SK-N-MC (cell line): Measurements from ENCODE around the gene CCDC15.

Experiments
- DNase-seq: peaks from one replicate; pipeline ENCODE4 v3.0.0-alpha.2; 2011; ENCODE audit warnings: low read depth, low spot score
- H3K27ac ChIP-seq: fragments of 200-600 bp; sonication (generic); 2 replicates; pipeline ENCODE4 v1.5.1; 2016; ENCODE audit warnings: mixed run types
- H3K36me3 ChIP-seq: fragments of 200-600 bp; sonication (generic); 2 replicates; pipeline ENCODE4 v1.6.1; 2017; ENCODE audit warnings: antibody characterized with exemption, low read length, mixed read lengths; ENCODE audit not compliant: insufficient read depth
- H3K4me3 ChIP-seq: fragments of 200-600 bp; sonication (generic); 2 replicates; pipeline ENCODE4 v1.5.1; 2016
- H3K9ac ChIP-seq: fragments of 200-600 bp; sonication (generic); 2 replicates; pipeline ENCODE4 v1.8.0; 2017; ENCODE audit warnings: mixed run types, mixed read lengths; ENCODE audit not compliant: insufficient read length
- H3K9me3 ChIP-seq: fragments of 200-600 bp; sonication (generic); 2 replicates; pipeline ENCODE4 v1.6.1; 2017; ENCODE audit warnings: low read depth, mild to moderate bottlenecking, antibody characterized with exemption, low read length, moderate library complexity, mixed read lengths
- EZH2 ChIP-seq: fragments of 200-600 bp; sonication (generic); IDR thresholded peaks from one replicate; pipeline ENCODE4 v1.6.1; 2017; ENCODE audit warnings: antibody characterized with exemption
- FOXP2 ChIP-seq: optimal IDR thresholded peaks from 2 replicates; pipeline ENCODE3; 2011; ENCODE audit warnings: mild to moderate bottlenecking, moderate library complexity; ENCODE audit not compliant: insufficient read depth; ENCODE audit errors: extremely low read length, control extremely low read depth
- POLR2AphosphoS5 ChIP-seq: IDR thresholded peaks from 2 replicates; pipeline ENCODE4 v1.6.1; 2012; ENCODE audit warnings: mild to moderate bottlenecking, low read depth, low read length, borderline replicate concordance

The CCDC15 gene

DNA sequence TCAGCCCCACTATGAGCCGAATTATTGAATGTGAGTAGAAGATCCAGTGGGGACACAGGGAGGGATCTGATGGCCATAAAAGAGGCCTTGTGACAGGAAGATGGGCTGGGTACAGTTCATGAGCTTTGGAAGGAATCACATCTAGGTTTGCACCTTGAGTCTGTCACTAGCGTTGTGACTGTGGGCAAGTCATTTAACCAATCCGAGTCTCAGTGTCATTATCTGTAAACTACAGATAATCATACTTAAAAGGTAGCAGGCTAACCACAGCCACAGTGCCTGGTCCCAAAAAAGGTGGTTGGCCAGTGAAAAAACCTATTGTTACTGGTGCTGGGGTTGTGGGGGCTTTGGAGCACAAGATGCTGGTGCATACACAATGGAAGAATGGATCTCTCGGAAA lies 31.2 kb upstream of the CCDC15 start:
- TF ChIP-seq POLR2AphosphoS5, result no peak
- no peak for TF ChIP-seq EZH2
- TF ChIP-seq FOXP2, result no peak

DNA sequence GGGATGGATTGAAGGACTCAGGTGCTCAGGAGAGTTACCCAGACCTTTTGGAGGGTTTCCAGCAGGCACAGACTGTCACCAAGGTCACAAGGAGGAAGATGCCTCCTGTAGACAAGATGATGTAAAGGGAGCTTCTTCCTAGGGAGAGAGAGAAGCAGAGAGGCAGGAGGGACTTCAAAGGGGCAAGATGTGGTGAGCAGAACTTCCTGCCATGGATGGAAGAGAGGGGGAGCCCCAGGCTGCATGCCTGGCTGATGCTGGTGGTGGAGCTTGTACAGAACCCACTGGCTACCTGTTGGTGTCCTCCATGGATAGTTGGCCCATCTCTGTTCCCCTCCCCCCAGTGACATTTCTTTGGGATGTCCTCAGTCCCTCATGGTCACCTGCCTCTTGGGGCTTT lies 30.7 kb upstream of the CCDC15 start:
- Histone ChIP-seq H3K9ac (no peak overlapping the region), H3K27ac (no peak overlapping the region), H3K36me3 (no peaks in the 10 kb centered on the region), H3K9me3 (no peaks in the 10 kb centered on the region), H3K4me3 (no peak overlapping the region)
- no peak for TF ChIP-seq EZH2
- no peak for TF ChIP-seq POLR2AphosphoS5
- no peak for TF ChIP-seq FOXP2
- no peak for DNase-seq

More for the DNA sequence above, 31.2 kb upstream of the CCDC15 start:
- H3K27ac ChIP-seq, result no peak overlapping the region
- no peaks in the 10 kb centered on the region for H3K36me3 ChIP-seq
- no peak overlapping the region for H3K4me3 ChIP-seq
- H3K9me3 ChIP-seq, result no peaks in the 10 kb centered on the region
- DNase-seq, result no peak
- no peak overlapping the region for H3K9ac ChIP-seq

DNA sequence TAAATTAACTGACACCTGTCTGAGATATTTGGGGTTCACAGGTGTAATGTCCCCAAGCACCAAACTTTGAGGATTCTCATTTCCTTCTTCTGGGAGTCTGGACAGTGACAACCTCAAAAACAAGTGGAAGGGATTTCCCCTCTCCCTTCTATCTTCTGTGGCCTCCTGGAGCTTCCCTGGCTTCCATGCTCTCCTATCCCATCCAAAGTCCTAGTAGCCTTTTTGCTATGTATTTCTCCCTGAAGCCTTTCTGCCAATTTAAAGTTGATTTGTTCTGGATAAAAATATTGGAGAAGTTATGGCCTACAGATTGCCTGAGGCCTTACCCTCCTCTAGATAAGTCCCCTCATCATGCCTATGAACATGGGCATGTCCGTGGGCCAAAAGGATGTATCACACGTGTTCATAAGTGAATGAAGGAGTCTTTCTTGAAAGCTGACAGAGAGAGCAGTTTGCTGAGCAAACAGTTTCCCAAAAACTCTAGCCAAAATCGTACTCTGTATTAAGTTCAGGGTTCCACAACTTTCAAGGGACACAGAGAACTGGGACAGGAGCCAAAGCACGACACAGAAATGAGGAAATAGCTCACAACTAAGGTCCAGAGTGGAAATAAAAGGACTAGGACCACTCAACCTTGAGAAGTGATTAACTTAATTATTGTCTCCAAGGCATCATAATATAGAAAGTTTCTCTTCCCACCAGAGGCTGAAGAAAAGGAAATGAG lies 24.9 kb upstream of the CCDC15 start:
- H3K4me3 ChIP-seq, result no peak overlapping the region
- no peak for DNase-seq
- H3K36me3 ChIP-seq, result no peaks in the 10 kb centered on the region
- TF ChIP-seq POLR2AphosphoS5 (no peak), FOXP2 (no peak), EZH2 (no peak)
- H3K9me3 ChIP-seq, result no peaks in the 10 kb centered on the region
- H3K27ac ChIP-seq, result no peak overlapping the region
- no peak overlapping the region for H3K9ac ChIP-seq

DNA sequence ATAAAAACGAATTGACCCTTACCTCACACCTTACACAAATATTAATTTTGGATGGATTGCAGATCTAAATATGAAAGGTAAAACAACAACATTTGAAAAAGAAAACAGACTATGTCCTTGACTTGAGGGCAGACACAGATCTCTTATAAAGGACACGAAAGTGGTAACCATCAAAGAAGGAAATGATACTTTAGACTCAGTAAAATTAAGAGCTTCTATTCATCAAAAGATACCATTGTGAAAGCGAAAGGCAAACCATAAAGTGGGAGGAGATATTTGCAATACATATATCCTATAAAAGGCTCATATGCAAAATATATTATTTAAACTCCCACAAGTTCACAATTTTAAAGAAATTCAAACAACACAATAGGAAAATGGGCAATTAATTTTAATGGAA lies 23.2 kb upstream of the CCDC15 start:
- no peak overlapping the region for H3K4me3 ChIP-seq
- no peaks in the 10 kb centered on the region for H3K36me3 ChIP-seq
- no peak for TF ChIP-seq FOXP2
- no peak overlapping the region for H3K27ac ChIP-seq
- no peaks in the 10 kb centered on the region for H3K9me3 ChIP-seq
- no peak overlapping the region for H3K9ac ChIP-seq
- no peak for DNase-seq

DNA sequence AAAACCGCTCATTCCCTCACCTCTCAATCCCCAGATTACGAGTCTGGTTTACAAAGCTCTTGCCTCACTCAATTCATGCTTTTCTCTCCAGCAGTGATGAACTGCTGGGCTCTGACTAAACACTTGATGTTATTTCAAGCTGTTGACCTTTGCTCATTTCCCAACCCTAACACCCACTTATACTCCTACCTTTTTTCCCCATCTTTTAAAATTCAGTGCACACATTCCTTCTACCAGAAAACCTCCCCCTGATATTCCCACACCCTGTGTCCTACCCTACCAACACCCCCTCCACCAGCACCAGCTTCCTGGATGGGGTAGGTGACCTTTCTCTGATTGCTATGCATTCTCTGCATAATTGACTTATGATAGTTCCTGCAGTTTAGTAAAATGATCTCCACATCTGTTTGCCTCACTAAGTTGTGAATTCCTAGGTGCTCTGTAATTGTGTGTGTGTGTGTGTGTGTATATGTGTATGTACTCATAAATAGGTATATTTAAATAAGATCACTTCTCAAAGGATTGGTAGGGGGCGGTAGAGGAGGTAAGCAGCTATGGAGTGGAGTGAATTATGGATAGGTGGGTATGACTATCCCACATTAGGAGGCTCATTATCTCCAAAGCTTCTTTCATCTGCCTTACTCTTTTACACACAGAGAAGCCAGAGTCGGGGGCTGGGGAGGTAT lies 19.0 kb upstream of the CCDC15 start:
- no peak for DNase-seq
- TF ChIP-seq FOXP2 (no peak), POLR2AphosphoS5 (no peak), EZH2 (no peak)
- Histone ChIP-seq H3K9me3 (no peaks in the 10 kb centered on the region), H3K4me3 (no peak overlapping the region), H3K27ac (no peak overlapping the region), H3K36me3 (no peaks in the 10 kb centered on the region), H3K9ac (no peak overlapping the region)

DNA sequence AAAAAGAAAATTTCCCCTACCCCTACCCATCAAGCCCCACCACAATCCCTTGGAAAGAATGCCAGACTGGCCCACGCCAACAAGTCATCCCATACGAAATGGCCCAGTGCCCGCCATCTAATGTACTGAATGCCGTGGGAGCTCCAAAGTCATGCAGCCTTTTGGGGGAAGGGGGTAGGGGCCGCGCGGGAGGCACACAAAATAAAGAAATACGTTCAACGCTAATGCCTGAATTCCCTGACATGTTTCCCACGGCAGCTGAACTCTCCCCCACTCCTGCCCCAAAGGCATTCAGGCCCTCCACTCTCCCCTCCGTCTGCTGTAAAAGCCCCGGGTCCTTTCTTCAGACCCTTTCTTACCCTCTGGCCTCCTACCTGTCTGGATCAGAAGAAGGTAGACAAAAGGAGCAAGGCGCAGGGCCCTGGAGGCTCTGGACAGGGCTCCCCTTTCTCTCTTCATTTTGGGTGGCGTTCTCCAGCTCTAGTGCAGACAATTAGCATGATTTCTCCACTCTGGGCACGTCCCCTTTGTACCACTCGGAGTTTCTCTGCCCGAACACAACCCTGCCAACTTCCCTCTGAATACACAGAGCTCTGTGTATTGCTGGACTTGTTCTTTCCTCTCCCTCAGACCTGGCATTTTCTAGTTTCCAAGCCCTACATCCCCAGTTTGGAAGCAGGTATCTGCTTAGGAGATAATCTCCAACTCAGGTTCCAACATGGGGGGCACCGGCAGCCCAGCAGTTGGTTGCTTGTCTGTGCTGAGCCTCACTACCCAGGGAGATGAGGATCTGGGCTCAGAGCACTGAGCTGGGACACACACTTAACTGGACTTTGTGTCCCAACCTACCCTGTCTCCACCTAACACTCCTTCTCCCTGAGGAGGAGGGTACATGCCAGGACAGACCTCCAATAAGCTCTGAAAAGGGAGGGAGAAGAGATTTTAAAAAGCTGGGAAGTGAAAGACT lies 18.2 kb upstream of the CCDC15 start, which contains the start of gene HEPACAM:
HEPACAM (minus strand) TSS at position 500 of the 967 bp plus-strand sequence; CDS start at position 459, 41 bp downstream.
- DNase-seq, result no peak
- no peak for TF ChIP-seq FOXP2
- no peak for TF ChIP-seq POLR2AphosphoS5
- no peak for TF ChIP-seq EZH2
- Histone ChIP-seq H3K27ac (no peak within 1 kb of the TSS), H3K4me3 (no peak within 1 kb of the TSS), H3K9me3 (no peaks in the 10 kb centered on the region), H3K36me3 (no peaks in the 10 kb centered on the region), H3K9ac (no peak within 1 kb of the TSS)

DNA sequence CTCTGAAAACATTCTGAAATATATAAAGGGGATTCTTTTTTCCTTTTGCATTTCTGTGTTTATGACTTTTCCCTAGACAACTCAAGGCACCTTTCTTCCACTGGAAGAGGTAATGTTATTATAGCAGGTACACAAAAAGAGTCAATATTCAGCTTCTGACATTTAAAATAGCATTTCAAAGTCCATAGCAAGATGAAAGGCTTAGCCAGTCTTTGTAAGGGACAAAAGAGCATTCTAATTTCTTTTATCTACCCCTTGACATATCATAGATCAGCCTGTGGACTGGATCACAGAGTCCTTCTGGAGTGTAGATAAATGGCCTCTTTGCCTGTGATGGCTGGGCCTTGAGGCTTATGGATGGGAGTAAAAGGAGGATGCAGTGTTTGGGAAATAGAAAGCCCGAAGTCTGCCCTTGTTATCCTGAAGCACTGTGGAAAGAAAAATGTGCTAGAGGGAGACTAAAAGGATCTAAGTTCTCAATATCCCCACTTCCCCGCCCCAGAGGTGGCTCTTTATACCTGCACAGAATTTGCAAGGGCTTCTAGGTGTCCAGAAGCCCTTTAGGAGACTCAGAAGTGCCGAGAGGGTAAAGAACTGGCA lies 16.6 kb upstream of the CCDC15 start:
- Histone ChIP-seq H3K36me3 (no peaks in the 10 kb centered on the region), H3K27ac (no peak overlapping the region), H3K4me3 (no peak overlapping the region), H3K9ac (no peak overlapping the region), H3K9me3 (no peaks in the 10 kb centered on the region)
- TF ChIP-seq FOXP2 (no peak), EZH2 (no peak), POLR2AphosphoS5 (no peak)
- no peak for DNase-seq
